HUES64 (cell line): Measurements from ENCODE around the gene ANKRD13B. TPM values are rescaled to one million over a fixed set of nuclear protein-coding genes. Genes with fewer than 3 reads are reported as not detected.
A peak's percentile ranks its signal among the peaks of the same experiment; 100 is the strongest.
"Not testable (repeated sequence)": the region's sequence is repeated elsewhere in the genome, so short reads cannot be mapped to it uniquely, and the experiment has no call there.

Experiments
- H3K27ac ChIP-seq: 2 replicates; pipeline ENCODE4 v1.7.0; 2013; ENCODE audit warnings: low read depth, low read length, inconsistent platforms
- H3K27me3 ChIP-seq: 2 replicates; pipeline ENCODE4 v1.6.1; 2013; ENCODE audit warnings: mild to moderate bottlenecking, low read length; ENCODE audit not compliant: insufficient read depth
- H3K36me3 ChIP-seq: 2 replicates; pipeline ENCODE4 v1.6.1; 2013; ENCODE audit warnings: mild to moderate bottlenecking, low read length; ENCODE audit not compliant: insufficient read depth
- H3K4me1 ChIP-seq: 2 replicates; pipeline ENCODE4 v1.6.1; 2013; ENCODE audit warnings: mild to moderate bottlenecking, low read length, moderate library complexity; ENCODE audit not compliant: insufficient read depth
- H3K4me3 ChIP-seq: 2 replicates; pipeline ENCODE4 v1.5.1; 2013; ENCODE audit warnings: mild to moderate bottlenecking, low read length, moderate library complexity
- H3K9ac ChIP-seq: 2 replicates; pipeline ENCODE4 v1.6.1; 2013; ENCODE audit warnings: mild to moderate bottlenecking, low read depth, low read length
- H3K9me3 ChIP-seq: 2 replicates; pipeline ENCODE4 v1.6.1; 2013; ENCODE audit warnings: low read depth, low read length; ENCODE audit not compliant: insufficient read depth
- WGBS: fragments of 150-250, 120-280 bp; methylation state at CpG from one replicate; pipeline ENCODE4 v1.1.7; 2013; ENCODE audit warnings: missing lambda C conversion rate; 5-methylcytosine and 5-hydroxymethylcytosine counted together
- polyA plus RNA-seq, 2 experiments: library from polyadenylated mRNA; stranded (reverse); fragments of 50-300 nt; gene quantifications; one replicate each; pipeline ENCODE4 v1.2.3, GENCODE V29; 2013

The ANKRD13B gene
- polyA plus RNA-seq (2013, experiment 1 of 2), result 12.1 TPM
- polyA plus RNA-seq (2013, experiment 2 of 2), result 12.9 TPM

GRCh38 chr17:29592850-29593551 lies at the start of gene ANKRD13B:
ANKRD13B (plus strand) TSS chr17:29593132; CDS start chr17:29593622, 490 bp downstream.
- Histone ChIP-seq H3K27me3 (peaks cover 22% of the 10 kb centered on the region), H3K9me3 (no peaks in the 10 kb centered on the region), H3K36me3 (no peaks in the 10 kb centered on the region), H3K9ac (no peak within 1 kb of the TSS), H3K4me3 (peak within 1 kb of the TSS; percentile 66), H3K4me1 (peaks cover 40% of the 10 kb centered on the region), H3K27ac (peak within 1 kb of the TSS; percentile 56; the same call in 1 of the 2 replicates)
- under 1% methylated on average over 96 of the region's 96 CpGs for WGBS

DNA sequence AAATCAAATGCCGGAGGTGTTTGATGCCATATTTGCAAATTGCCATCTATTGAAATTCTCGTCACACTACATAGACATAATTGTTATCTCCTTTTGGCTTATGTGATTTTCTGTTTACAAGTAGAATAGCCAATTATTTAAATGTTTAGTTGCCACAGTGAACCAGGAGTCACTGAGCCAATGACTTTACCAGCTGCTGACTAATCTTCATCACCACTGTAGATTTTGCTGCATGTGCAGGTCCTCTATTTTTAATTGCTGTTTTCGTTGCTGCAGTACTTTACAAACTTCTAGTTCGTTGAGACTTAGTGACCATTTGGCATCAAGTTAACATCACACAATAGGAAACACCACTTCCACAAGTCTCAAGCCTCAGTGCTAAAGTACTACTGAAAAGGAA lies 48.9 kb upstream of the ANKRD13B start:
- WGBS, result 96% methylated on average over 4 of the region's 4 CpGs
- Histone ChIP-seq H3K9ac (no peak overlapping the region), H3K27me3 (no peaks in the 10 kb centered on the region), H3K4me3 (no peak overlapping the region), H3K4me1 (no peaks in the 10 kb centered on the region), H3K9me3 (no peaks in the 10 kb centered on the region), H3K36me3 (peaks cover 54% of the 10 kb centered on the region), H3K27ac (no peak overlapping the region)

DNA sequence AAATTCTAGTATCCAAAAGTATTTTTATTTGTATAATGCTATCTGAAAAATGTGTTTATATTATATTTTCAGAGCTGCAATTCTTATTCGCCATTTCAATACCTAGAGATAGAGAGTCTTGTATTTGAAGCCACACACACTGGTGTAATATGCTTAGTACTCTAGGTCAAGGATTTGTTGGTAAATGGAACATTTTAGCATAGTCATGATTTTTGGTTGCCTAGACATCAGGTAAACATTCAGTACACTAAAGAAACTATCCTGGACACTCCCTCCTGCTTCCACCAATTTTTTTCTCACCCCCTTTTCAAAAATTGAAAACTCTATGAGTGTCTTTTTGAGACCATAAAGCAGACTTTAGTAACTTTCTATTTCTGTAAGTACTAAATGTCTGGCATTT lies 46.8 kb upstream of the ANKRD13B start:
- Histone ChIP-seq H3K4me3 (no peak overlapping the region), H3K9me3 (no peaks in the 10 kb centered on the region), H3K27me3 (no peaks in the 10 kb centered on the region), H3K36me3 (peaks cover 45% of the 10 kb centered on the region), H3K27ac (no peak overlapping the region), H3K9ac (no peak overlapping the region), H3K4me1 (no peaks in the 10 kb centered on the region)
- 100% methylated on average over 1 of the region's 1 CpG for WGBS

DNA sequence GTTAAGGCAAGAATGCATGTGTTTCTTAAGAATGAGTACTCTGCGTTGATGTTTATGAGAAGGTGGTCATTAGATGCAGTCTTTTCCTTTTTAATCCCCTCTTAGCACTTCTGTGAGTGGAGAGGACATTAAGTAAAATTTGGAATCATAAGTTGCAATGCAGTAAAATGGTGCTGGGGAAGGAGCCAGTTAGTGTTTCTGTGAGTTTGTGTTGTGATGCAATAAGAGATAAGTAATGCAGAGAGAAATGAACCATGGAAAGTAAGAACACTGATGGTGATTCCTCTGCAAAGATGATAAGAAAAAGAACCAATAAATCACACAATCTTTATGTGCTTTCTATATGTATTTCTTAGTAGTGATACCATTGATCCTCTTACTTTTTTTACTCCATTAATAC lies 46.1 kb upstream of the ANKRD13B start:
- Histone ChIP-seq H3K9me3 (no peaks in the 10 kb centered on the region), H3K9ac (no peak overlapping the region), H3K27me3 (no peaks in the 10 kb centered on the region), H3K27ac (no peak overlapping the region), H3K4me1 (no peaks in the 10 kb centered on the region), H3K36me3 (peaks cover 40% of the 10 kb centered on the region), H3K4me3 (no peak overlapping the region)
- 94% methylated on average over 1 of the region's 1 CpG for WGBS

DNA sequence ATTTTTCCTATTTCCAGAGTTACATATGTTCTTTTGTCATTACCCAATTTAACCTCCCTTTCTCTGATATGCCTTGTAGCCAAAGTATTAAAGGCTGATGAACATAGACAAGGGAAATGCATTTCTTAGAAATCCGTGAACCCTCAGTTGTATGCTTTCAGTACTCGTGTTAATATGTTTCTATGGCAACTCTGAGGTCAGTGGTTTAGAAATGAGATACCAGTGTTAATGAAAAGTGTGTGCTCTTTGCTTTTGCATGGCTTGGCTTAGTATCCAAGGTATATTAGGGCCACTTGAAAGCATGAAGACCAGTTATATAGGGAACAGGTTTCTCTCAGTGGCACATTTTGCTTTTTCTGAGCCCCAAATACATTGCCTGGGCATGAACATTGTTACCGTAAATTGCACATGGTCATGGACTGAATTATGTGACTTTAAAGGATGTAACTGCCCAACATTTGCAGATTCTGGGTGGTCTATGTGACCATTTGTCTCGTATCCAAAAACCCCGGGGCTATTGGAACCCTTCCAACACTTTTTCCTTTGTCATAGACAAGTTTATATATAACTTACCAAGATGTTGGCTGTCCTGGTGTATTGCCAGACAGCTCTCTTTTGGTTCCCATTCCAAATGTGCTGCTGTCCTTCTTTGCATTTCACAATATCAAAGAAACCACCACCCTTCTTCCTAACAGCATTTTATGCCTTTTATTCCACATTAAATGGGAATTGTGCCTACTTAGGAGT lies 43.6 kb upstream of the ANKRD13B start:
- Histone ChIP-seq H3K27ac (no peak overlapping the region), H3K9ac (no peak overlapping the region), H3K4me3 (no peak overlapping the region), H3K9me3 (no peaks in the 10 kb centered on the region), H3K27me3 (no peaks in the 10 kb centered on the region), H3K4me1 (no peaks in the 10 kb centered on the region), H3K36me3 (peaks cover 16% of the 10 kb centered on the region)
- 91% methylated on average over 5 of the region's 5 CpGs for WGBS

DNA sequence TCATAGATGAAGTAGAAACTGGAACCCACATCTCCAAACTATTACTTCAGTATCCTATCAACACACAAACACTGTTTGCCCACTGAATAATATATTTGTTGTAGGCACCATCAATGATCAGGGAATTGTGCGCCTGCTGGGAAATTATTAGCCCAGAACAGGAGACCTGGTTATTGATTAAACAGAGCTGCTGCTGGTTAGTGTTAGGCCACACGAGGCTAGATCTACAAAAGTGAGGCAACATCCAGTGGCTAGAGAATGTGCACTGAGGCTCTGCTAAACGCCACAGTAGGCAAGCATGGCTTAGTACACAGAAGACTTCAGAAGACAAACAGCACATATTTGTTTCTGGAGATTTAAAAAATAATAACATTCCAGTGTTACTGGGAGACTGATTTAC lies 37.1 kb upstream of the ANKRD13B start:
- H3K27me3 ChIP-seq, result no peaks in the 10 kb centered on the region
- no peak overlapping the region for H3K4me3 ChIP-seq
- no peak overlapping the region for H3K27ac ChIP-seq
- H3K9ac ChIP-seq, result no peak overlapping the region
- no peaks in the 10 kb centered on the region for H3K4me1 ChIP-seq
- no peaks in the 10 kb centered on the region for H3K9me3 ChIP-seq
- WGBS, result 89% methylated on average over 3 of the region's 3 CpGs
- H3K36me3 ChIP-seq, result no peaks in the 10 kb centered on the region

DNA sequence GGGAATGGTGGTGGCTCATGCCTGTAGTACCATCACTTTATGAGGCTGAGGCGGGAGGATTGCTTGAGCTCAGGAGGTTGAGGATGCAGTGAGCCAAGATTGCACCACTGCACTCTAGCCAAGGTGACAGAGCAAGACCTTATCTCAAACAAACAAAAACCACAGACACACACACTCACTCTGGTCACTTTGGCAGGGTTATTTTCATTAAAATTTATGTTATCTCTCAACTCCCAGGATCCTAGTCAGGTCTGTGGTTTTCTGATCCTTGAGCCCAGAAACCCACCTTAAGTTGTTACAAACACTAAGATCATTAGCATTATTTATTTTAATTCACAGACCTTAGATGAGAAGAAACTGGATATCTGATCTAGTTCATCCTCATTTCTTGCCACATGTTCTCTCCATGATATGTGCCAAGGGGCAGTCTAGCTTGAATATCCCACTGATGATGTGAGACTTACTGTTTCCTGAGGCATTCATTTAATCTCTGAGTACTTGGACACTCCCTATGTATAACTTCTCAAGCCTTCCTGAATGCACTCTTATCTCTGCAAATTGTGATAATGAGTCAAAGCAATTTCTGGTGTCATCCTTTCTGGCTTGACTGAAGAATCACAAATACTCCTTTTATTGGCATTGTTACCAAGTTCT lies 35.7 kb upstream of the ANKRD13B start:
- Histone ChIP-seq H3K4me1 (no peaks in the 10 kb centered on the region), H3K27ac (no peak overlapping the region), H3K27me3 (peaks cover 3% of the 10 kb centered on the region; the same call in 1 of the 2 replicates), H3K9me3 (no peaks in the 10 kb centered on the region), H3K9ac (no peak overlapping the region), H3K36me3 (no peaks in the 10 kb centered on the region), H3K4me3 (no peak overlapping the region)
- 100% methylated on average over 1 of the region's 1 CpG for WGBS

DNA sequence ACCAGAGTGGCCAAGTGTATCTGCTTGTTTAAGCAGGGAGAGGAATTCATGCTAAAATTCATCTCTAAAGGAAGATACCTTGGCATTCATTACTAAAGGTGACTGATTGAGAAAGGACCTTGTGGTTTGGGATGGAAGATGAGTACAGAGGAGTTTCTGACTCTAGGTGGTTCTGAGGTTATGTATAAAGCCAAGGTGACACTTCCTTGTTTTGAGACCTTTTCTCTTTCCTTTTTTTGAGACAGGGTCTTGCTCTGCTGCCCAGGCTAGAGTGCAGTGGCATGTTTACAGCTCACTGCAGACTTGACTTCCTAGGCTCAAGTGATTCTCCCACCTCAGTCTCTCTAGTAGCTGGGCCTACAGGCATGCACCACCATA lies 35.2 kb upstream of the ANKRD13B start:
- H3K9ac ChIP-seq, result no peak overlapping the region
- H3K27me3 ChIP-seq, result peaks cover 4% of the 10 kb centered on the region; the same call in 1 of the 2 replicates
- no peaks in the 10 kb centered on the region for H3K9me3 ChIP-seq
- no peaks in the 10 kb centered on the region for H3K4me1 ChIP-seq
- no peaks in the 10 kb centered on the region for H3K36me3 ChIP-seq
- H3K27ac ChIP-seq, result no peak overlapping the region
- H3K4me3 ChIP-seq, result no peak overlapping the region

DNA sequence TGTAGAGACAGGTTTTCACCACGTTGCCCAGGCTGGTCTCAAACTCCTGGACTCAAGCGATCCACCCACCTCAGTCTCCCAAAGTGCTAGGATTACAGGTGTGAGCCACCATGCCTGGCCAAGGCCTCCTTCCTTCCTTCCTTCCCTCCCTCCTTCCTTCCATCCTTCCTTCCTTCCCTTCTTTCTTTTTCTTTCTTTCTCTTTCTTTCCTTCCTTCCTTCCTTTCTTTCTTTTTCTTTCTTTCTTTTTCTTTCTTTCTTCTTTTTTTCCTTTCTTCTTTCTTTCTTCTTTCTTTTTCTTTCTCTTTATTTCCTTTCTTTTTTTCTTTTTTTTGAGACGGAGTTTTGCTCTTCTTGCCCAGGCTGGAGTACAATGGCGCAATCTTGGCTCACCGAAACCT lies 34.8 kb upstream of the ANKRD13B start:
- H3K4me1 ChIP-seq, H3K27me3 ChIP-seq, H3K27ac ChIP-seq, H3K9me3 ChIP-seq, H3K36me3 ChIP-seq, H3K9ac ChIP-seq, H3K4me3 ChIP-seq: not testable (repeated sequence)
- WGBS, result 96% methylated on average over 5 of the region's 5 CpGs

- H3K4me1 ChIP-seq, result no peaks in the 10 kb centered on the region
- H3K27me3 ChIP-seq, result peaks cover 12% of the 10 kb centered on the region
- H3K27ac ChIP-seq, result no peak overlapping the region
- no peaks in the 10 kb centered on the region for H3K9me3 ChIP-seq
- no peak overlapping the region for H3K9ac ChIP-seq
- WGBS, result 92% methylated on average over 2 of the region's 2 CpGs
- no peaks in the 10 kb centered on the region for H3K36me3 ChIP-seq
- no peak overlapping the region for H3K4me3 ChIP-seq
Measured at GRCh38 chr17:29559640-29560039, 33.3 kb upstream of the ANKRD13B start.

DNA sequence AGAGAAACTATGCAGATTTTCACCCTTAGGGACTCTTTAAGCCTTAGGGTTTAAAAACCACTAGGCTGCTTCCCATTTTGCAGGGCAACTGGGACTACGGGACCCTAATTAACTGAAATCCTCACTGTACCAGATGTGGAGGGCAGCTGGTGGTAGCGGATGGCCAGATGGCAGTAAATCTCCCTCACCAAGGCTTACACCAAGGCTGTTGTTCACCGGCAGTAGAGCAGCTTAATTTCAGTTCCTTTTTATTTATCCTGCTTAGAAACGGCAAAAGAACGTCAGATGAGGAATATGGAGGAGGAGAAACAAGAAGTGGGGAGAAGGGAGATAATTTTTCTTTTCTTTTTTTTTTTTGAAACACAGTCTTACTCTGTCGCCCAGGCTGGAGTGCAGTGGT lies 32.6 kb upstream of the ANKRD13B start:
- no peaks in the 10 kb centered on the region for H3K9me3 ChIP-seq
- H3K4me3 ChIP-seq, result no peak overlapping the region
- H3K27me3 ChIP-seq, result peaks cover 19% of the 10 kb centered on the region
- no peaks in the 10 kb centered on the region for H3K36me3 ChIP-seq
- no peak overlapping the region for H3K27ac ChIP-seq
- WGBS, result 90% methylated on average over 6 of the region's 6 CpGs
- H3K9ac ChIP-seq, result no peak overlapping the region
- H3K4me1 ChIP-seq, result no peaks in the 10 kb centered on the region
